Nephron (organoid): Measurements from ENCODE around the gene PRR20D.
A peak's percentile ranks its signal among the peaks of the same experiment; 100 is the strongest.
"Not testable (repeated sequence)": the region's sequence is repeated elsewhere in the genome, so short reads cannot be mapped to it uniquely, and the experiment has no call there.

Experiments used
- H3K27ac Mint-ChIP-seq, 3 experiments: 2 replicates each; pipeline ENCODE4 v1.8.0; 2020; ENCODE audit warnings: mixed read lengths in 3 of 3, mild to moderate bottlenecking in 2 of 3, moderate library complexity in 1 of 3
- H3K27me3 Mint-ChIP-seq: 2 replicates; pipeline ENCODE4 v1.8.0; 2021; ENCODE audit warnings: low read depth, mild to moderate bottlenecking, moderate library complexity, mixed read lengths
- H3K36me3 Mint-ChIP-seq: 2 replicates; pipeline ENCODE4 v1.8.0; 2020; ENCODE audit warnings: low read depth, mixed read lengths
- H3K4me1 Mint-ChIP-seq: 2 replicates; pipeline ENCODE4 v1.8.0; 2020; ENCODE audit warnings: mixed read lengths
- H3K4me3 Mint-ChIP-seq, 3 experiments: 2 replicates each; pipeline ENCODE4 v1.8.0; 2020; ENCODE audit warnings: mild to moderate bottlenecking in 3 of 3, mixed read lengths in 3 of 3, moderate library complexity in 2 of 3
- H3K9me3 Mint-ChIP-seq: 2 replicates; pipeline ENCODE4 v1.8.0; 2020; ENCODE audit warnings: mixed read lengths
- CTCF ChIP-seq, 3 experiments: fragments of 200-600 bp; sonication (generic); IDR thresholded peaks; one replicate each; pipeline ENCODE4 v1.5.0; 2021; ENCODE audit warnings: antibody characterized with exemption in 3 of 3; ENCODE audit not compliant: unreplicated experiment in 3 of 3

Gene PRR20D

GRCh38 chr13:57160332-57160731 lies at the start of gene PRR20D:
Gene PRR20D, plus strand, starts transcription at chr13:57160632. Its CDS starts 387 bp downstream, at chr13:57161019.
- H3K4me3 Mint-ChIP-seq, H3K36me3 Mint-ChIP-seq, H3K4me1 Mint-ChIP-seq, H3K9me3 Mint-ChIP-seq, H3K27me3 Mint-ChIP-seq, H3K27ac Mint-ChIP-seq: not testable (repeated sequence)

- no peaks in the 10 kb centered on the region for H3K36me3 Mint-ChIP-seq
- no peak for TF ChIP-seq CTCF (IDR thresholded peaks at IDR 0.05; ENCODE audit: unreplicated experiment in 3 of 3)
- peaks cover 17% of the 10 kb centered on the region for H3K9me3 Mint-ChIP-seq
- no peaks in the 10 kb centered on the region for H3K4me1 Mint-ChIP-seq
- H3K27me3 Mint-ChIP-seq = no peaks in the 10 kb centered on the region
- no peak overlapping the region for H3K4me3 Mint-ChIP-seq
- no peak overlapping the region for H3K27ac Mint-ChIP-seq
These were observed 45.5 kb upstream of the PRR20D start for GRCh38 chr13:57114945-57115344.

GRCh38 chr13:57123681-57124080 lies 36.8 kb upstream of the PRR20D start:
- Mint-ChIP-seq H3K9me3 (no peaks in the 10 kb centered on the region), H3K36me3 (no peaks in the 10 kb centered on the region), H3K4me3 (no peak overlapping the region), H3K27me3 (no peaks in the 10 kb centered on the region), H3K27ac (peak overlapping the region in 2 of 3 experiments; percentile 34 to 77), H3K4me1 (peaks cover 20% of the 10 kb centered on the region)
- TF ChIP-seq CTCF (IDR thresholded peaks at IDR 0.05; ENCODE audit: unreplicated experiment in 3 of 3) = no peak

- Mint-ChIP-seq H3K9me3 (no peaks in the 10 kb centered on the region), H3K27ac (no peak overlapping the region), H3K4me3 (no peak overlapping the region), H3K4me1 (peaks cover 3% of the 10 kb centered on the region), H3K36me3 (no peaks in the 10 kb centered on the region), H3K27me3 (no peaks in the 10 kb centered on the region)
- TF ChIP-seq CTCF (IDR thresholded peaks at IDR 0.05; ENCODE audit: unreplicated experiment in 3 of 3) = no peak
These were observed 31.5 kb upstream of the PRR20D start for GRCh38 chr13:57128909-57129308.

- H3K4me1 Mint-ChIP-seq = no peaks in the 10 kb centered on the region
- no peak overlapping the region for H3K4me3 Mint-ChIP-seq
- TF ChIP-seq CTCF (IDR thresholded peaks at IDR 0.05; ENCODE audit: unreplicated experiment in 3 of 3) = no peak
- no peaks in the 10 kb centered on the region for H3K36me3 Mint-ChIP-seq
- no peak overlapping the region for H3K27ac Mint-ChIP-seq
- no peaks in the 10 kb centered on the region for H3K27me3 Mint-ChIP-seq
- H3K9me3 Mint-ChIP-seq = no peaks in the 10 kb centered on the region
These were observed 24.3 kb upstream of the PRR20D start for GRCh38 chr13:57136093-57136492.

GRCh38 chr13:57137585-57137984 lies 22.8 kb upstream of the PRR20D start:
- Mint-ChIP-seq H3K9me3 (no peaks in the 10 kb centered on the region), H3K4me3 (peak overlapping the region; percentile 50 to 71 (median 57)), H3K27ac (peak overlapping the region; percentile 59 to 85 (median 77)), H3K27me3 (no peaks in the 10 kb centered on the region), H3K4me1 (no peaks in the 10 kb centered on the region), H3K36me3 (no peaks in the 10 kb centered on the region)
- TF ChIP-seq CTCF (IDR thresholded peaks at IDR 0.05; ENCODE audit: unreplicated experiment in 3 of 3) = no peak
